ENCODE results near the gene GP2.

The GP2 gene

GRCh38 chr16:20327444-20328041 lies at the start of gene GP2:
GP2 (minus strand) TSS chr16:20327513; CDS start chr16:20326431, 1,082 bp downstream.
- in situ Hi-C loops (cut with MboI; ENCODE audit: low sequenced_read_pairs) = no loop called here

- in situ Hi-C loops (cut with MboI; ENCODE audit: low sequenced_read_pairs) = no loop called here
Measured at GRCh38 chr16:20372701-20373100, 45.4 kb upstream of the GP2 start.

DNA sequence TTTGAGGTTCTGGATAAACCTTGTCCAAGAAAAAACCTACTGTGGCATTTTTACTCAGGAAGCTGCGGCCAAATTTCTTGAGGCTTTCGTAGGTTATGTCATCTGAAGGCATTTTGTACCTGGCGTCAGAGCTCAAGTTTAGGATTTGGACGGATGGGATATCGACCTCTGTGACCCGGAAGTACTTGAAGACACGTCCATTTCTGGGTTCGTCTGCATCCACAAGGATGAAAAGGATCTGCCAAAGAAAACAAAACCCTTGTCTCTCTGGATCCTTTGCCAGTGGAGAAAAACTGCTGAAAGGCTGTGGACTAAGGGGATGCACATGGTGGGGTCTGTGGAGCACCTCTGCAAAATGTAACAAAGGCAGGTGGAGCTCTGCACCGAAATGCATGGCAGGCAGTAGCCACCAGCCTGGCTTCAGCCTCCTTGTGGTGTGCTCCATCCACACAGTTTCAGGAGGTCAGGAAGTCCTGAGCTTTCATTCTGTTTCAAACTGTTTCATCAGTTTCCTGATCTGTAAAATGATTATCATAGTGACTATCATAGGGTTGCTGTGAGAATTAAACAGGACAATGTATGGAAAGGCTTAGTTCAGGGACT lies 42.2 kb upstream of the GP2 start:
- in situ Hi-C loops (cut with MboI; ENCODE audit: low sequenced_read_pairs) = no loop called here

DNA sequence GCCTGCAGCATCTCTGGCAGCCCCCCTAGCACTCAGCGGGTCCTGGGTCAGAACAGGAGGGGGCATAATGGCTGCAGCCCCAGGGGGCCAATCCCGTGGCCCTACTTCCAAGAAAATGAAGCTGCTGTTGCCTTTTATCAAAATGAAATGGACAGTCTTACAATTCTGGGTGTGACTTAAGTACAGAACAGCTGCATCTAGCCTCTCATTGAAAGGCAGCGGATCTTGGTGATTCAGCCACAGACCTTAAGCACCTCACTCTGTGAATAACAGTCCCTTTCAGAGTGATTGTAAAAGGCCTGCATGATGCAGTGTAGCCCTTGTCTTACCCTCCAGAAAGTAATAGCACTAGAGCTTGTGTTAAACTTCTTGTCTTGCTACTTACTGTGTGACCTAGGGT lies 36.7 kb upstream of the GP2 start:
- in situ Hi-C loops (cut with MboI; ENCODE audit: low sequenced_read_pairs) = no loop called here

GRCh38 chr16:20363191-20363590 lies 35.9 kb upstream of the GP2 start:
- in situ Hi-C loops (cut with MboI; ENCODE audit: low sequenced_read_pairs) = no loop called here

DNA sequence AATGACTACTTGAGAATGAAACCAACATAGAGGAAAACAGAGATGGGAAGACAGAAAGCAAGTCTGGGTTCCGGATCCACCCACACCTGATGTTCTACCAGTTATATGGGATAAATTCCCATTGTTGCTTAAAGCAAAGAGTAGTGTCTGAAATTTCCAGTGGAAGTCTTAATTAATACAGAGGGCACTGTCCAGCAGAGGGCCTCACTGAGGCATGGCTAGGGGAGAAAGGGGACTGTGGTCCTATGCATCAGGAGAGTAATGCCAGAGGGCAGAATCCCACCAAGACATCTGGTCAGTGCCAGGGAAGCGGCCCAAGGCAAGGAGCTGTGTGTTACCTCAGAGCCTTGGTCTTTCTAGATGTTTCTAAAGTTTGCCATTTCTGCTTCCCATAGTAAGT lies 32.7 kb upstream of the GP2 start:
- in situ Hi-C loops (cut with MboI; ENCODE audit: low sequenced_read_pairs) = no loop called here

- in situ Hi-C loops (cut with MboI; ENCODE audit: low sequenced_read_pairs) = no loop called here
Measured at GRCh38 chr16:20355114-20355782, 27.9 kb upstream of the GP2 start.

DNA sequence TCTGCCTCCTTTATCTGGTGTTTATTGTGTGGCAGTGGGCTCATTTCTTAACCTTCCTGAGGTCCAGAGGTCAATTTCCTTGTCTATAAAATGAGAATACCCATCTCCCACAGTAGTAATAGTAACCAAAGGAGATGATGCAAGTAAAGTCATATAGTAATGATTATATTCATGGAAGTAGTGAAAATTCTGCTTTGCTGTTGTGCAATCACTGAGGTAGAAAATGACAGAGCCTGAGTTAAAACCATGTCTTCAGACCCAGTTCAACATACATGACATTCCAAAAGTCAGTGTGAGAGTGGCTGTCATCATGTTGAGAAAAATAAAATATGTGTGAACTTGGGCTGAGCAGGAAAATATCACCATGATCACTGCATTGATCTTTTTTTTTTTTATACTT lies 26.1 kb upstream of the GP2 start:
- in situ Hi-C loops (cut with MboI; ENCODE audit: low sequenced_read_pairs) = no loop called here

DNA sequence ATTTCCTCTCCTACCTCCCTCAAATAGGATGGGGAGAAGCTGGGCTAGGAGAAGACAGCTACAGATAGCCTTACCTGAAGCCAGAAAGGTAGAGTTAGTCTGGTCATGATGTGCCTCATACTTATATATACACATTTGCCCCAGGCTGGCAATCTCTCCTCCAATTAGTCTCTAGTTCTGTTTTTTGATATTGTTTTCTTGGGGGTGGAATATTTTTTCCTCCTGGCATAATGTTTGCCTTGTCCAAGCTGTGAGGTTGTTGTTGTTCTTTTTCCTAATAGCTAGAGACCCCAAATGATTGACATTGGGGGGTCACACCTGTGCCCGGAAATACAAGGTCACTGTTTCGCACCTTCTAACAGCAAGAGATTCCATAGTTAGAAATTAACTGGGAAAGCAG lies 25.3 kb upstream of the GP2 start, which contains the start of gene UMOD:
Gene UMOD (minus strand): TSS at position 101 of the 400 bp plus-strand sequence. CDS start 1,978 bp downstream, outside the sequence.
- in situ Hi-C loops (cut with MboI; ENCODE audit: low sequenced_read_pairs) = no loop called here

DNA sequence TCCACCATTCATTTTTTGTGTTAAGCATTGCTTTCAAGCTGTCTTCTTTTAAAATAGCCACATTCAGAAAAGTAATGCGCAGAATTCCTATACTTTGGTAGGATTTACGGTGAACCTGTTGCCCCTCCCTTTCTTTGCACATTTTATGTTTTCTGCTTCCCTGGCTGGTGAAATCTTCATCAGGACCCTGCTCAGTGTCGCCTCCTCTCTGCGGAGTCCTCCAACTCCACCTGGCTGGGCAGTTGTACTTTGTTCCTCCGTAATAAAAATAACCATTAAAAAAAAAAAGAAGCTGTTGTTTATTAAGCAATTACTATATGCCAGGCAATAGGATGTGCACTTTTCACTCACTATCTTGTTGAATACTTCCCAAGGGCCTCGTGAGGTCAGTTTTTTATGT lies 22.3 kb upstream of the GP2 start:
- in situ Hi-C loops (cut with MboI; ENCODE audit: low sequenced_read_pairs) = no loop called here

GRCh38 chr16:20348365-20349185 lies 21.3 kb upstream of the GP2 start:
- in situ Hi-C loops (cut with MboI; ENCODE audit: low sequenced_read_pairs) = no loop called here

- in situ Hi-C loops (cut with MboI; ENCODE audit: low sequenced_read_pairs) = no loop called here
Measured at GRCh38 chr16:20347666-20348364, 20.5 kb upstream of the GP2 start.

GRCh38 chr16:20344611-20345010 lies 17.3 kb upstream of the GP2 start:
- in situ Hi-C loops (cut with MboI; ENCODE audit: low sequenced_read_pairs) = no loop called here

- in situ Hi-C loops (cut with MboI; ENCODE audit: low sequenced_read_pairs) = no loop called here
Measured at GRCh38 chr16:20339744-20340143, 12.4 kb upstream of the GP2 start.

GRCh38 chr16:20336955-20337354 lies 9.6 kb upstream of the GP2 start:
- in situ Hi-C loops (cut with MboI; ENCODE audit: low sequenced_read_pairs) = no loop called here

DNA sequence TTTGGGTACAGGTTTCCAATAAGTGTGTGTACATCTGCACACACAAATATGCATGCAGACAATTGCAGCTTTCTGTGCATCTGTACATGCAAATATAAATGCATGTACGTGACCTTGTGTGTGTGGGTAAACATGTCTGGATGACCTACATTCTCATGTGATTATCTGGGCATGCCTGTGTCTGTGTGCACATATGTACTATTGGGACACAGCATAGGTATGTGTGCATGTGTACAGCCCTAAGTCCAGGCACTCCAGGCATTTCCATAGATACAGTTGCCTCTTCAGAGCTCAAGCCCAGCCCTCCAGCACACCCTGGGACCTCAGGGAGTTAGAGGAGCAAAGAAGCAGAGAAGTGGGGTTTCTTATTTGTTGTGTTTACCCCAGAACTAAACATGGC lies 7.1 kb upstream of the GP2 start:
- in situ Hi-C loops (cut with MboI; ENCODE audit: low sequenced_read_pairs) = no loop called here

DNA sequence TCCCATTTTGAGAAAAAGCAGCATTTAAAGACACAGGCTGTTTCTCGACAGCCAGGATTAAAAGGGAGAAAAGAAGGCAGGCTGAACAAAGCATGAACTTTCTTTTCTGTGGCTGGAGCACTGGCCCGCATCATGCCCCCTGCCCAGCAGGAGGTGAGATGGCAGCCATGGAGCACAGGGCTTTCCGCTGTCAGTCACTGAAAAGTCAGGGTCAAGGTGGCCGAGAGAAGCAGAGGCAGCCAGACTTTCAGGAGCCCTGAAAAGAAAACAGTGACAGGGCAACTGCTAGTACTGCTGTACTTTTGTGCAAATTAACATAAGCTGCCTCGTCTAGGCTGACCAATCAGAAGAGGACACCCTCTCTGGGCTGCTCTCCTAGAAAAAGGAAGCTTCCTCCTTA lies 5.8 kb upstream of the GP2 start:
- in situ Hi-C loops (cut with MboI; ENCODE audit: low sequenced_read_pairs) = no loop called here

DNA sequence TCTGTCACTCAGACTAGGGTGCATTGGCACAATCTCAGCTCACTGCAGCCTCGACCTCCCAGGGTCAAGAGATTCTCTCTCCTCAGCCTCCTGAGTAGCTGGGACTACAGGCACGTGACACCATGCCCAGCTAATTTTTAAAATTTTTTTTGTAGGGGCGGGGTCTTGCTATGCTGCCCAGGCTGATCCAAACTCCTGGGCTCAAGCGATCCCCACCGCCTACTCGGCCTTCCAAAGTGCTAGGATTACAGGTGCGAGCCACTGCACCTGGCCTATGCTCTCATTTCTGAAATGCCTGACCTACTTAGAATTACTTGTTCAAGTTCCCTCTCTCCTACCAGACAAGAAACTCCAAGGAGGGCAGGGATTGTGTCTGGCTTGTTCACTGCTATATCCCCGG lies 5.1 kb upstream of the GP2 start:
- in situ Hi-C loops (cut with MboI; ENCODE audit: low sequenced_read_pairs) = no loop called here

DNA sequence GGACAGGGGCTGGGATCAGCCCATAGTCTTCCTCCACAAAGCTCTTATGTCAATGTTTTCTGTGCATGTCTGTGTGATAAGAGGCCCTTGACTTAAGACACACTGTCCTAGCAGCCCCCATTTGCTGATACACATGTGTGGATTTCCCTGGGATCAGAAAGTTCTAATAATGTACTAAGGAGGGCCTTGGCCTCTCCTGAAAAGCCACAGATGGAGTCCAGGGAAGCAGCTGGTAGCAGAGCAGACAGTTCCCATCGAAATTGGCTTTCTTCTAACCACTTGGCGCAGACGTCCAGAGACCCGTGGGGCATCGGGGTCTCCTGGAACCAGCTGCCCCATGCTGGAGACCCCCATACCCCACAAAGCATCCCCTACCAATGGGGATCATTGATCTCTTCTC lies 4.3 kb upstream of the GP2 start:
- in situ Hi-C loops (cut with MboI; ENCODE audit: low sequenced_read_pairs) = no loop called here

GRCh38 chr16:20329392-20330138 lies 2.3 kb upstream of the GP2 start:
- in situ Hi-C loops (cut with MboI; ENCODE audit: low sequenced_read_pairs) = no loop called here
